Keratinocyte (primary cell): ENCODE measurements around the gene KRT37. TPM values are rescaled to one million over a fixed set of nuclear protein-coding genes. Genes with fewer than 3 reads are reported as not detected.
A peak's percentile ranks its signal among the peaks of the same experiment; 100 is the strongest.

Source experiments
- DNase-seq: peaks from one replicate; pipeline ENCODE4 v3.0.0-alpha.2; 2011; ENCODE audit warnings: low read depth, missing footprints, low spot score
- FAIRE-seq: peaks from 2 replicates; lab custom pipeline; 2011; peaks lifted over from hg19 to GRCh38; lab: Jason Lieb, UNC
- H2AFZ ChIP-seq: 2 replicates; pipeline ENCODE4 v1.6.0; 2012; ENCODE audit warnings: low read length, control low read depth, inconsistent platforms; ENCODE audit not compliant: control insufficient read depth
- H3K27ac ChIP-seq: 2 replicates; pipeline ENCODE4 v1.5.1; 2011; ENCODE audit warnings: low read length; ENCODE audit not compliant: control insufficient read depth, insufficient read depth
- H3K27me3 ChIP-seq: 3 replicates; pipeline ENCODE4 v1.6.0; 2011; ENCODE audit warnings: low read length; ENCODE audit not compliant: control insufficient read depth, insufficient read depth; ENCODE audit errors: extremely low read depth
- H3K36me3 ChIP-seq, 2 experiments: 2 replicates in 1 of 2; 3 replicates in 1 of 2; pipeline ENCODE4 v1.5.1; 2011; ENCODE audit warnings: low read length in 2 of 2, mild to moderate bottlenecking in 1 of 2; ENCODE audit not compliant: control insufficient read depth in 2 of 2, insufficient read depth in 2 of 2; ENCODE audit errors: extremely low read depth in 1 of 2
- H3K4me1 ChIP-seq: 3 replicates; pipeline ENCODE4 v1.5.1; 2011; ENCODE audit warnings: low read length; ENCODE audit not compliant: control insufficient read depth, insufficient read depth; ENCODE audit errors: extremely low read depth
- H3K4me2 ChIP-seq: 3 replicates; pipeline ENCODE4 v1.6.0; 2011; ENCODE audit warnings: low read depth, low read length; ENCODE audit not compliant: control insufficient read depth, insufficient read depth; ENCODE audit errors: extremely low read depth
- H3K4me3 ChIP-seq, 3 experiments: fragments of 200-600 bp in 1 of 3; sonication (generic) in 1 of 3; 2 replicates in 2 of 3; 3 replicates in 1 of 3; pipeline ENCODE4 v1.5.1; 2011 to 2016; ENCODE audit warnings: low read length in 3 of 3, mild to moderate bottlenecking in 3 of 3, control low read depth in 2 of 3, inconsistent platforms in 1 of 3, low read depth in 1 of 3, mixed read lengths in 1 of 3, mixed run types in 1 of 3, moderate library complexity in 1 of 3; ENCODE audit not compliant: control insufficient read depth in 2 of 3, insufficient read depth in 2 of 3; ENCODE audit errors: extremely low read depth in 1 of 3
- H3K79me2 ChIP-seq: 2 replicates; pipeline ENCODE4 v1.6.0; 2012; ENCODE audit warnings: low read length; ENCODE audit not compliant: control insufficient read depth, insufficient read depth
- H3K9ac ChIP-seq: 3 replicates; pipeline ENCODE4 v1.6.0; 2011; ENCODE audit warnings: low read length; ENCODE audit not compliant: control insufficient read depth, insufficient read depth; ENCODE audit errors: extremely low read depth
- H3K9me1 ChIP-seq: 3 replicates; pipeline ENCODE4 v1.6.0; 2011; ENCODE audit warnings: low read length; ENCODE audit not compliant: control insufficient read depth, insufficient read depth; ENCODE audit errors: extremely low read depth
- H3K9me3 ChIP-seq: 2 replicates; pipeline ENCODE4 v1.5.1; 2012; ENCODE audit warnings: low read depth, low read length; ENCODE audit not compliant: control insufficient read depth
- H4K20me1 ChIP-seq: 3 replicates; pipeline ENCODE4 v1.6.0; 2011; ENCODE audit warnings: low read length; ENCODE audit not compliant: control insufficient read depth, insufficient read depth; ENCODE audit errors: extremely low read depth
- EZH2 ChIP-seq: IDR thresholded peaks from one replicate; pipeline ENCODE4 v1.6.1; 2012; ENCODE audit warnings: inconsistent platforms, mild to moderate bottlenecking, low read length, moderate library complexity
- dilution Hi-C: fragments of 300-500 bp; cut with MboI; formaldehyde crosslinking; loops from one replicate; pipeline ENCODE4 v1.7.0; 2020; ENCODE audit warnings: low sequenced_read_pairs; ENCODE audit not compliant: extremely low pct_ligation_motif_present
- polyA plus RNA-seq, 5 experiments: library from polyadenylated mRNA; depleted of rRNA in 3 of 5; stranded (reverse) in 3 of 5; stranded (forward) in 1 of 5; unstranded in 1 of 5; fragments of >200 nt; gene quantifications; 1 replicate in 1 of 5; 2 replicates in 3 of 5; 3 replicates in 1 of 5; pipeline versions ENCODE4 v1.2.1 to v1.2.3, GENCODE V29; 2011 to 2012; ENCODE audit warnings: missing spikeins in 2 of 5, low read depth in 1 of 5, low replicate concordance in 1 of 5
- TF ChIP-seq, protein P1 (sequence below), 3 experiments: IDR thresholded peaks in 1 of 3; conservative IDR thresholded peaks in 1 of 3; optimal IDR thresholded peaks in 1 of 3; 2 replicates in 2 of 3; 3 replicates in 1 of 3; pipeline versions ENCODE3 to v1.5.1; 2011; ENCODE audit warnings: low read length in 3 of 3, mild to moderate bottlenecking in 3 of 3, moderate library complexity in 2 of 3, control low read depth in 1 of 3, inconsistent platforms in 1 of 3; ENCODE audit not compliant: insufficient read depth in 2 of 3; ENCODE audit errors: extremely low read depth in 1 of 3

The KRT37 gene
- polyA plus RNA-seq, 1 donor (not counting 4 experiments of a cell fraction or from before 2014, with no cell fraction given), result 0.08 TPM

DNA sequence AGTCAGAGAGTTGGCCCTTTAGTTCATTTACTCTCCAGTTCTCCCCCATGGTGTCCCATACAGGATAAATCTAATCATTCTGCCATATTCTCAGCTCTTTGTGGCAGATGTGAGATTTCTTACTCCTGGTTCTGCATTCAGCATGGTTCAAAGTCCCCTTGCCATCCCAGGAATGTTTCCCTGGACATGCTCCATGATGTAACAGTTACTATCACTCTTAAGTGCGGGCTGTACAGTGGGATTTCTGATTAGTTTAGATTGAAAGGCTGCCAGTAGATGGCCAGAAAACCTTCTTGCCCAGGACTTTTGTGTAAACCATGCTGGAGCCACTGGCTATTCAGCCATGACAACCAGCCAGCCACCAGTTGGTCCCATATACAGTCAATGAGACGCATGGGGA, 10.4 kb downstream of the KRT37 start:
- H3K4me1 ChIP-seq, result peaks cover 19% of the 10 kb centered on the region
- H4K20me1 ChIP-seq, result no peaks in the 10 kb centered on the region
- H3K9me1 ChIP-seq, result peaks cover 2% of the 10 kb centered on the region
- no peak overlapping the region for H3K9ac ChIP-seq
- H3K4me3 ChIP-seq, result no peak overlapping the region
- no peak overlapping the region for H2AFZ ChIP-seq
- no peak overlapping the region for H3K4me2 ChIP-seq
- no peak overlapping the region for H3K27ac ChIP-seq
- TF ChIP-seq, protein P1, sequence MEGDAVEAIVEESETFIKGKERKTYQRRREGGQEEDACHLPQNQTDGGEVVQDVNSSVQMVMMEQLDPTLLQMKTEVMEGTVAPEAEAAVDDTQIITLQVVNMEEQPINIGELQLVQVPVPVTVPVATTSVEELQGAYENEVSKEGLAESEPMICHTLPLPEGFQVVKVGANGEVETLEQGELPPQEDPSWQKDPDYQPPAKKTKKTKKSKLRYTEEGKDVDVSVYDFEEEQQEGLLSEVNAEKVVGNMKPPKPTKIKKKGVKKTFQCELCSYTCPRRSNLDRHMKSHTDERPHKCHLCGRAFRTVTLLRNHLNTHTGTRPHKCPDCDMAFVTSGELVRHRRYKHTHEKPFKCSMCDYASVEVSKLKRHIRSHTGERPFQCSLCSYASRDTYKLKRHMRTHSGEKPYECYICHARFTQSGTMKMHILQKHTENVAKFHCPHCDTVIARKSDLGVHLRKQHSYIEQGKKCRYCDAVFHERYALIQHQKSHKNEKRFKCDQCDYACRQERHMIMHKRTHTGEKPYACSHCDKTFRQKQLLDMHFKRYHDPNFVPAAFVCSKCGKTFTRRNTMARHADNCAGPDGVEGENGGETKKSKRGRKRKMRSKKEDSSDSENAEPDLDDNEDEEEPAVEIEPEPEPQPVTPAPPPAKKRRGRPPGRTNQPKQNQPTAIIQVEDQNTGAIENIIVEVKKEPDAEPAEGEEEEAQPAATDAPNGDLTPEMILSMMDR (optimal IDR thresholded peaks at IDR 0.05 in 1 of 3, IDR thresholded peaks at IDR 0.05 in 1 of 3, conservative IDR thresholded peaks at IDR 0.05 in 1 of 3; ENCODE audit: extremely low read depth in 1 of 3, insufficient read depth in 2 of 3, low read length in 3 of 3), result no peak
- H3K36me3 ChIP-seq, result no peaks in the 10 kb centered on the region
- DNase-seq, result no peak
- H3K27me3 ChIP-seq, result no peaks in the 10 kb centered on the region
- FAIRE-seq, result no peak
- H3K9me3 ChIP-seq, result no peaks in the 10 kb centered on the region
- dilution Hi-C loops, result no loop called here
- no peaks in the 10 kb centered on the region for H3K79me2 ChIP-seq

DNA sequence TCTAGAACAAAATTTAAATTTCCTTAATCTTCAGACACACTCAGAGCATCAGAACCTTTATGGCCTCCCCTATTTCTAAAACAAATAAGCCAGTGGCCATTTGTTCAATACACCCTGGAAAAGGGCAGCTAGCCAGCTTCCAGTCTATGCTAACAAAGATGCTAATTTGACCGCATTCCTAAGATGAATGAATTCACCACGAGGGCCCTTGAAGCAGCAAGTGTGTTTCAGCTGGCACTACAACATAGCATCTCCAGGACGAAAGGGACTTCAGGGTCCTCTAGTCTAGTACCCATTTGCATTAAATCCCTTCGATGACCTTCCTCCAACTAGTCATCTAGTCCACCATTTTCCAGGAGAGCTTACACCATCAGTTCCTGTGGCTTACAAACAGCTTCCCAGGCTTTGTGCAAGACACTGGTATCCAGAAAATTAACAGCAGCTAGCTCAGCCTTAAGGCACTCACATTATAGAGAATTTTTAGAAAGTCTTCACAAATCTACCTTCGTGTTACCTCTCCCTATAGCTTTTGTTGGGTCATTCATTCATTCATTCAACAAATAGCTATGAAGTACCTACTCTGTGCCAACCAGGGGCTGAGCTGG, 10.9 kb downstream of the KRT37 start:
- DNase-seq (no peak), FAIRE-seq (peak; percentile 48)
- no peaks in the 10 kb centered on the region for H3K27me3 ChIP-seq
- peaks cover 14% of the 10 kb centered on the region for H3K4me1 ChIP-seq
- H2AFZ ChIP-seq, result no peak overlapping the region
- no peak for TF ChIP-seq EZH2
- no peak overlapping the region for H3K9ac ChIP-seq
- H3K9me3 ChIP-seq, result no peaks in the 10 kb centered on the region
- no peak overlapping the region for H3K4me3 ChIP-seq
- no peaks in the 10 kb centered on the region for H3K36me3 ChIP-seq
- no peaks in the 10 kb centered on the region for H3K79me2 ChIP-seq
- no peaks in the 10 kb centered on the region for H4K20me1 ChIP-seq
- no peak overlapping the region for H3K4me2 ChIP-seq
- dilution Hi-C loops, result no loop called here
- H3K27ac ChIP-seq, result no peak overlapping the region
- H3K9me1 ChIP-seq, result no peaks in the 10 kb centered on the region
